ENCODE data around the gene PSMA3. TPM values are rescaled to one million over a fixed set of nuclear protein-coding genes. Genes with fewer than 3 reads are reported as not detected.

Gene PSMA3
- total and polyA plus RNA-seq, 8 donors: 140 to 238 (median 158) TPM

- Histone ChIP-seq H3K27ac (no peak overlapping the region), H3K27me3 (no peaks in the 10 kb centered on the region), H3K9me3 (no peaks in the 10 kb centered on the region), H3K4me1 (peaks cover 0 to 14% of the 10 kb centered on the region in 2 donors), H3K4me3 (no peak overlapping the region), H3K36me3 (peaks cover 0 to 70% of the 10 kb centered on the region in 2 donors)
- no peak for ATAC-seq
- intact Hi-C loops (cut with DNase I): no loop called here
- no peak for TF ChIP-seq CTCF (IDR thresholded peaks at IDR 0.05)
- DNase-seq: no peak
Observed at GRCh38 chr14:58307597-58308316, 63.1 kb downstream of the PSMA3 start.

- H3K36me3 ChIP-seq: peaks cover 0 to 71% of the 10 kb centered on the region in 2 donors
- H3K27me3 ChIP-seq: no peaks in the 10 kb centered on the region
- DNase-seq: no peak
- intact Hi-C loops (cut with DNase I): no loop called here
- peak overlapping the region in 1 of 2 donors; percentile 20 for H3K27ac ChIP-seq
- no peak for ATAC-seq
- H3K9me3 ChIP-seq: no peaks in the 10 kb centered on the region
- no peak for TF ChIP-seq CTCF (IDR thresholded peaks at IDR 0.05)
- H3K4me3 ChIP-seq: no peak overlapping the region
- peaks cover 0 to 14% of the 10 kb centered on the region in 2 donors for H3K4me1 ChIP-seq
Observed at GRCh38 chr14:58309086-58309485, 64.4 kb downstream of the PSMA3 start.

GRCh38 chr14:58313699-58314098 lies 69.1 kb downstream of the PSMA3 start:
- Histone ChIP-seq H3K27me3 (no peaks in the 10 kb centered on the region), H3K27ac (no peak overlapping the region), H3K4me3 (no peak overlapping the region), H3K36me3 (peaks cover 0 to 59% of the 10 kb centered on the region in 2 donors), H3K9me3 (no peaks in the 10 kb centered on the region), H3K4me1 (peaks cover 0 to 7% of the 10 kb centered on the region in 2 donors)
- no peak for DNase-seq
- intact Hi-C loops (cut with DNase I): no loop called here
- no peak for TF ChIP-seq CTCF (IDR thresholded peaks at IDR 0.05)
- ATAC-seq: no peak

- Histone ChIP-seq H3K4me3 (no peak overlapping the region), H3K4me1 (no peaks in the 10 kb centered on the region), H3K9me3 (no peaks in the 10 kb centered on the region), H3K27me3 (no peaks in the 10 kb centered on the region), H3K27ac (no peak overlapping the region), H3K36me3 (peaks cover 0 to 74% of the 10 kb centered on the region in 2 donors)
- no peak for DNase-seq
- TF ChIP-seq CTCF (IDR thresholded peaks at IDR 0.05): no peak
- intact Hi-C loops (cut with DNase I): no loop called here
- ATAC-seq: no peak
Observed at GRCh38 chr14:58315606-58316005, 71.0 kb downstream of the PSMA3 start.

Other genes starting within 250 kb of the PSMA3 start
- gene ARMH4, start 92.6 kb upstream of the PSMA3 start, total RNA-seq: 1 to 10 TPM; 2.0 to 9.7 TPM
- gene ARMH4, start 92.6 kb upstream of the PSMA3 start, polyA plus RNA-seq (ENCODE audit: insufficient read length in 6 of 6): 10 to 100 TPM; 14.4 to 19.4 (median 16.7) TPM
- 10 to 100 TPM; 68.3 to 72.8 TPM for gene ACTR10, start 44.7 kb upstream of the PSMA3 start, total RNA-seq
- 100 to 1,000 TPM in 4 of 6 donors, 10 to 100 TPM in 2; 98.7 to 109 (median 101) TPM for gene ACTR10, start 44.7 kb upstream of the PSMA3 start, polyA plus RNA-seq (ENCODE audit: insufficient read length in 6 of 6)
- gene ARID4A, start 53.7 kb downstream of the PSMA3 start, total RNA-seq: 10 to 100 TPM; 27.6 to 27.7 TPM
- gene ARID4A, start 53.7 kb downstream of the PSMA3 start, polyA plus RNA-seq (ENCODE audit: insufficient read length in 6 of 6): 10 to 100 TPM; 30.0 to 48.6 (median 39.1) TPM
- gene TOMM20L, start 151.1 kb downstream of the PSMA3 start, total RNA-seq: not detected
- 1 to 10 TPM in 5 of 6 donors, under 1 TPM in 1; 0.95 to 2.2 (median 1.6) TPM for gene TOMM20L, start 151.1 kb downstream of the PSMA3 start, polyA plus RNA-seq (ENCODE audit: insufficient read length in 6 of 6)
- gene TIMM9, start 182.7 kb downstream of the PSMA3 start, total RNA-seq: 10 to 100 TPM; 22.5 to 29.8 TPM
- 10 to 100 TPM; 66.5 to 74.0 (median 69.7) TPM for gene TIMM9, start 182.7 kb downstream of the PSMA3 start, polyA plus RNA-seq (ENCODE audit: insufficient read length in 6 of 6)
- gene KIAA0586, start 182.9 kb downstream of the PSMA3 start, total RNA-seq: 10 to 100 TPM; 14.2 to 19.4 TPM
- gene KIAA0586, start 182.9 kb downstream of the PSMA3 start, polyA plus RNA-seq (ENCODE audit: insufficient read length in 6 of 6): 10 to 100 TPM; 20.2 to 28.7 (median 25.9) TPM

Data from left lung (tissue), 10 donors.